WTC11 (cell line): ENCODE measurements around the gene ARL15. TPM values are rescaled to one million over a fixed set of nuclear protein-coding genes. Genes with fewer than 3 reads are reported as not detected.

Experiments
- ATAC-seq: fragments of 200-7000 bp; cut with Tn5 transposase; 2 replicates; pipeline ENCODE4 v1.10.0; 2021; ENCODE audit warnings: mild to moderate bottlenecking, moderate library complexity
- CTCF ChIA-PET: fragments of 300-600 bp; sonication (Branson Sonifier 250); formaldehyde crosslinking; loops from one replicate; lab custom pipeline; 2021; ENCODE audit warnings: antibody characterized with exemption; lab: Charles Lee
- POLR2A ChIA-PET: fragments of 350-600 bp; sonication (Branson Sonifier 250); formaldehyde crosslinking; loops from one replicate; lab custom pipeline; 2021; ENCODE audit warnings: antibody characterized with exemption; lab: Charles Lee
- DNase-seq: peaks from one replicate; pipeline ENCODE4 v3.0.0; 2021; ENCODE audit warnings: low spot score
- H3K27ac Mint-ChIP-seq: 2 replicates; pipeline ENCODE4 v1.8.0; 2021; ENCODE audit warnings: mixed read lengths
- H3K27me3 Mint-ChIP-seq: 2 replicates; pipeline ENCODE4 v1.8.0; 2021; ENCODE audit warnings: low read depth, mild to moderate bottlenecking, moderate library complexity, mixed read lengths
- H3K36me3 Mint-ChIP-seq: 2 replicates; pipeline ENCODE4 v1.8.0; 2021; ENCODE audit warnings: mixed read lengths
- H3K4me1 Mint-ChIP-seq: 2 replicates; pipeline ENCODE4 v1.8.0; 2022; ENCODE audit warnings: mixed read lengths
- H3K4me3 Mint-ChIP-seq: 2 replicates; pipeline ENCODE4 v1.8.0; 2021; ENCODE audit warnings: mild to moderate bottlenecking, moderate library complexity, mixed read lengths
- H3K9me3 Mint-ChIP-seq: 2 replicates; pipeline ENCODE4 v1.8.0; 2021; ENCODE audit warnings: mixed read lengths
- ATF1 ChIP-seq: sonication (generic); formaldehyde crosslinking; IDR thresholded peaks from 2 replicates; pipeline ENCODE4 v1.8.1; 2023; ENCODE audit warnings: mild to moderate bottlenecking, moderate library complexity, missing genetic modification reagents
- ELF4 ChIP-seq: sonication (generic); formaldehyde crosslinking; IDR thresholded peaks from 2 replicates; pipeline ENCODE4 v1.8.1; 2022; ENCODE audit warnings: low read depth, mild to moderate bottlenecking, moderate library complexity, missing genetic modification reagents
- FOXK1 ChIP-seq: sonication (generic); formaldehyde crosslinking; IDR thresholded peaks from 2 replicates; pipeline ENCODE4 v1.8.0; 2022; ENCODE audit warnings: mild to moderate bottlenecking, moderate library complexity, missing genetic modification reagents
- GRHL2 ChIP-seq: fragments of 250-450 bp; sonication (Bioruptor Pico); IDR thresholded peaks from 2 replicates; pipeline ENCODE4 v1.8.0; 2022; ENCODE audit warnings: mild to moderate bottlenecking, moderate library complexity; ENCODE audit not compliant: insufficient replicate concordance, severe bottlenecking
- KAT7 ChIP-seq: sonication (generic); formaldehyde crosslinking; IDR thresholded peaks from 2 replicates; pipeline ENCODE4 v1.8.1; 2023; ENCODE audit warnings: missing genetic modification reagents, mild to moderate bottlenecking, borderline replicate concordance
- NFYB ChIP-seq: sonication (generic); formaldehyde crosslinking; conservative IDR thresholded peaks from 2 replicates; pipeline ENCODE4 v1.8.0; 2022; ENCODE audit warnings: low read depth, missing genetic modification reagents
- OVOL2 ChIP-seq: fragments of 250-450 bp; sonication (Bioruptor Pico); IDR thresholded peaks from 2 replicates; pipeline ENCODE4 v1.9.0; 2021; ENCODE audit warnings: mild to moderate bottlenecking, borderline replicate concordance
- SMAD4 ChIP-seq: sonication (generic); formaldehyde crosslinking; IDR thresholded peaks from 2 replicates; pipeline ENCODE4 v1.8.0; 2022; ENCODE audit warnings: mild to moderate bottlenecking, missing genetic modification reagents
- SP1 ChIP-seq: sonication (generic); formaldehyde crosslinking; conservative IDR thresholded peaks from 2 replicates; pipeline ENCODE4 v1.8.1; 2022; ENCODE audit warnings: missing genetic modification reagents
- TP53 ChIP-seq: sonication (generic); formaldehyde crosslinking; IDR thresholded peaks from 2 replicates; pipeline ENCODE4 v1.8.1; 2023; ENCODE audit warnings: mild to moderate bottlenecking, missing genetic modification reagents
- ZNF121 ChIP-seq: sonication (generic); formaldehyde crosslinking; IDR thresholded peaks from 2 replicates; pipeline ENCODE4 v1.8.0; 2023; ENCODE audit warnings: missing genetic modification reagents
- ZNF219 ChIP-seq: sonication (generic); formaldehyde crosslinking; IDR thresholded peaks from 2 replicates; pipeline ENCODE4 v1.8.0; 2023; ENCODE audit warnings: missing genetic modification reagents, mild to moderate bottlenecking, borderline replicate concordance
- ZNF232 ChIP-seq: sonication (generic); formaldehyde crosslinking; IDR thresholded peaks from 2 replicates; pipeline ENCODE4 v1.8.0; 2022; ENCODE audit warnings: mild to moderate bottlenecking, missing genetic modification reagents
- ZNF396 ChIP-seq: fragments of 250-450 bp; sonication (Bioruptor Pico); IDR thresholded peaks from 2 replicates; pipeline ENCODE4 v1.8.0; 2021; ENCODE audit warnings: mild to moderate bottlenecking, moderate library complexity, borderline replicate concordance
- ZNF416 ChIP-seq: fragments of 250-450 bp; sonication (Bioruptor Pico); IDR thresholded peaks from 2 replicates; pipeline ENCODE4 v1.9.0; 2021; ENCODE audit warnings: mild to moderate bottlenecking, inconsistent platforms
- total RNA-seq: library from RNA; stranded (reverse); gene quantifications from 3 replicates; pipeline ENCODE4 v1.2.3, GENCODE V29; 2021
- TF ChIP-seq, protein P1 (sequence below): fragments of 250-450 bp; sonication (Bioruptor Pico); IDR thresholded peaks from 2 replicates; pipeline ENCODE4 v1.9.0; 2021; ENCODE audit warnings: mild to moderate bottlenecking
- TF ChIP-seq, protein P2 (sequence below): sonication (generic); formaldehyde crosslinking; IDR thresholded peaks from 2 replicates; pipeline ENCODE4 v1.8.1; 2023; ENCODE audit warnings: mild to moderate bottlenecking, missing genetic modification reagents, moderate library complexity
- TF ChIP-seq, protein P3 (sequence below): sonication (generic); formaldehyde crosslinking; IDR thresholded peaks from 2 replicates; pipeline ENCODE4 v1.8.0; 2022; ENCODE audit warnings: mild to moderate bottlenecking, missing genetic modification reagents
- TF ChIP-seq, protein P4 (sequence below): sonication (generic); formaldehyde crosslinking; IDR thresholded peaks from 2 replicates; pipeline ENCODE4 v1.8.0; 2023; ENCODE audit warnings: missing genetic modification reagents, mild to moderate bottlenecking, borderline replicate concordance
- TF ChIP-seq, protein P5 (sequence below): sonication (generic); formaldehyde crosslinking; IDR thresholded peaks from 2 replicates; pipeline ENCODE4 v1.8.0; 2023; ENCODE audit warnings: missing genetic modification reagents
- TF ChIP-seq, protein P6 (sequence below): sonication (generic); formaldehyde crosslinking; IDR thresholded peaks from 2 replicates; pipeline ENCODE4 v1.8.0; 2022; ENCODE audit warnings: mild to moderate bottlenecking, missing genetic modification reagents

The ARL15 gene
- total RNA-seq, 1 experiment from 2014 or later: 20.1 TPM

DNA sequence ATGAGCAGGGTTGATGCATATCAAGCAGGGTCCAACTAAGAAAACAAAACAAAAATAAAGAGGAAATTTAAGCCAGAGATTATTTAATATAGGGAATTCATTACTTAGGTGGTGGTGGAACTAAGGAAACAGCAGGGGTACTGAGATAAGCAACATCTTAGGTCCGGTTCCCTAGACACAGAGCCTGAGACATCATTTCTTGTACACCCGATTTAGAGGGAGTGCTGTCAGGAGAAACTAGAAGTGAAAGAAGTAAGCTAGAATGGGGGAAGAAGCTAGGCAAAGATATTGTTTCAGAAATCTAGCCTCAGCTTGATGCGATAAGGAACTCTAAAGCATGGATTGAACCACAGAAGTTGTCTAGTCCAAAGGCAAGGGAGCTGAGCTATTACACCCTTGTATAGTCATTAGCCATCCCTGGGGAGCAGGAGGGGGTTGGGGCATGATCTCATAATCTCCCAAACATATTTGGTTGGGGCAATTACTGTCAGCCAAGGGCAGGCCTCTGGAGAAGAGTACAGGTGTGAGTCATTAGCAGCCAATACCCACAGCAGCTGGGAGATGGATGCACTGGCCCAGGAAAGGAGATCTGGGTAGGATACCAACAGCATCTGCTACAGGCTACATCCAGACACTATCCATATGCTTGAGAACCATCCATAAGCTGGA, 194.5 kb downstream of the ARL15 start:
- ATAC-seq (no peak), DNase-seq (no peak)
- H3K27me3 Mint-ChIP-seq: no peaks in the 10 kb centered on the region
- no peaks in the 10 kb centered on the region for H3K36me3 Mint-ChIP-seq
- ChIA-PET POLR2A (interaction anchor here (0.6 kb wide), 1 partner anchor 195 kb away, joined by 5 read pairs; no protein-coding TSS in a partner anchor), CTCF (interaction anchor here (1.0 kb wide), 1 partner anchor 690 kb away, joined by 3 read pairs; no protein-coding TSS in a partner anchor)
- H3K9me3 Mint-ChIP-seq: peaks cover 8% of the 10 kb centered on the region; the same call in 1 of the 2 replicates
- peaks cover 10% of the 10 kb centered on the region for H3K4me1 Mint-ChIP-seq
- no peak overlapping the region for H3K4me3 Mint-ChIP-seq
- TF ChIP-seq NFYB (CRISPR knock-in tag) (no peak), FOXK1 (CRISPR knock-in tag) (no peak), ZNF232 (CRISPR knock-in tag) (no peak), ZNF416 (no peak), ZNF121 (CRISPR knock-in tag) (no peak), KAT7 (CRISPR knock-in tag) (no peak), GRHL2 (CRISPR knock-in tag) (no peak), ZNF219 (CRISPR knock-in tag) (no peak), SP1 (no peak), TP53 (CRISPR knock-in tag) (no peak), OVOL2 (CRISPR knock-in tag) (no peak)
- TF ChIP-seq, protein P1, sequence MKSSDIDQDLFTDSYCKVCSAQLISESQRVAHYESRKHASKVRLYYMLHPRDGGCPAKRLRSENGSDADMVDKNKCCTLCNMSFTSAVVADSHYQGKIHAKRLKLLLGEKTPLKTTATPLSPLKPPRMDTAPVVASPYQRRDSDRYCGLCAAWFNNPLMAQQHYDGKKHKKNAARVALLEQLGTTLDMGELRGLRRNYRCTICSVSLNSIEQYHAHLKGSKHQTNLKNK (CRISPR knock-in tag): no peak
- TF ChIP-seq, protein P2, sequence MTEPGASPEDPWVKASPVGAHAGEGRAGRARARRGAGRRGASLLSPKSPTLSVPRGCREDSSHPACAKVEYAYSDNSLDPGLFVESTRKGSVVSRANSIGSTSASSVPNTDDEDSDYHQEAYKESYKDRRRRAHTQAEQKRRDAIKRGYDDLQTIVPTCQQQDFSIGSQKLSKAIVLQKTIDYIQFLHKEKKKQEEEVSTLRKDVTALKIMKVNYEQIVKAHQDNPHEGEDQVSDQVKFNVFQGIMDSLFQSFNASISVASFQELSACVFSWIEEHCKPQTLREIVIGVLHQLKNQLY: no peak
- TF ChIP-seq, protein P3, sequence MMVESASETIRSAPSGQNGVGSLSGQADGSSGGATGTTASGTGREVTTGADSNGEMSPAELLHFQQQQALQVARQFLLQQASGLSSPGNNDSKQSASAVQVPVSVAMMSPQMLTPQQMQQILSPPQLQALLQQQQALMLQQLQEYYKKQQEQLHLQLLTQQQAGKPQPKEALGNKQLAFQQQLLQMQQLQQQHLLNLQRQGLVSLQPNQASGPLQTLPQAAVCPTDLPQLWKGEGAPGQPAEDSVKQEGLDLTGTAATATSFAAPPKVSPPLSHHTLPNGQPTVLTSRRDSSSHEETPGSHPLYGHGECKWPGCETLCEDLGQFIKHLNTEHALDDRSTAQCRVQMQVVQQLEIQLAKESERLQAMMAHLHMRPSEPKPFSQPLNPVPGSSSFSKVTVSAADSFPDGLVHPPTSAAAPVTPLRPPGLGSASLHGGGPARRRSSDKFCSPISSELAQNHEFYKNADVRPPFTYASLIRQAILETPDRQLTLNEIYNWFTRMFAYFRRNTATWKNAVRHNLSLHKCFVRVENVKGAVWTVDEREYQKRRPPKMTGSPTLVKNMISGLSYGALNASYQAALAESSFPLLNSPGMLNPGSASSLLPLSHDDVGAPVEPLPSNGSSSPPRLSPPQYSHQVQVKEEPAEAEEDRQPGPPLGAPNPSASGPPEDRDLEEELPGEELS (CRISPR knock-in tag): no peak
- no peak overlapping the region for H3K27ac Mint-ChIP-seq

DNA sequence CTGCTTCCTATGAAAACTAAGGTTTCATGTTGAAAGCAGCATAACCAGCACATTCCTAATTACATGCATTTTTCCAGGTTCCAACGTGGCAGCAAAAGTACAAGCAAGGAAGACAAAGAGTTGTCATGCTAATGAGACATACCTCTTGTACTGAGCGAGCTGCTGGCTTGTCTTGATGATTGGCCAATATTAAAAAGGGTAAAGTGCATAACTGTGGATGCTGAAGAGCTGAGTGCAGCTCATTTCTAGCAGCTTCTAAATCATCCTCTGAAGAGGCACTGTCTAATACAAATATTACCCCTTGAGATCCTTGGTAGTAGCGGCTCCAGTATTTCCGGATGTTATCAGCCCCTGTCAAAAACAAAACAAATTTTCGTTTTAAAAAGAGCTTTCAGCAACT, 197.3 kb downstream of the ARL15 start:
- no peak overlapping the region; the same call in 1 of the 2 replicates for H3K27ac Mint-ChIP-seq
- no peaks in the 10 kb centered on the region for H3K36me3 Mint-ChIP-seq
- CTCF ChIA-PET: no interaction called here
- TF ChIP-seq, protein P4, sequence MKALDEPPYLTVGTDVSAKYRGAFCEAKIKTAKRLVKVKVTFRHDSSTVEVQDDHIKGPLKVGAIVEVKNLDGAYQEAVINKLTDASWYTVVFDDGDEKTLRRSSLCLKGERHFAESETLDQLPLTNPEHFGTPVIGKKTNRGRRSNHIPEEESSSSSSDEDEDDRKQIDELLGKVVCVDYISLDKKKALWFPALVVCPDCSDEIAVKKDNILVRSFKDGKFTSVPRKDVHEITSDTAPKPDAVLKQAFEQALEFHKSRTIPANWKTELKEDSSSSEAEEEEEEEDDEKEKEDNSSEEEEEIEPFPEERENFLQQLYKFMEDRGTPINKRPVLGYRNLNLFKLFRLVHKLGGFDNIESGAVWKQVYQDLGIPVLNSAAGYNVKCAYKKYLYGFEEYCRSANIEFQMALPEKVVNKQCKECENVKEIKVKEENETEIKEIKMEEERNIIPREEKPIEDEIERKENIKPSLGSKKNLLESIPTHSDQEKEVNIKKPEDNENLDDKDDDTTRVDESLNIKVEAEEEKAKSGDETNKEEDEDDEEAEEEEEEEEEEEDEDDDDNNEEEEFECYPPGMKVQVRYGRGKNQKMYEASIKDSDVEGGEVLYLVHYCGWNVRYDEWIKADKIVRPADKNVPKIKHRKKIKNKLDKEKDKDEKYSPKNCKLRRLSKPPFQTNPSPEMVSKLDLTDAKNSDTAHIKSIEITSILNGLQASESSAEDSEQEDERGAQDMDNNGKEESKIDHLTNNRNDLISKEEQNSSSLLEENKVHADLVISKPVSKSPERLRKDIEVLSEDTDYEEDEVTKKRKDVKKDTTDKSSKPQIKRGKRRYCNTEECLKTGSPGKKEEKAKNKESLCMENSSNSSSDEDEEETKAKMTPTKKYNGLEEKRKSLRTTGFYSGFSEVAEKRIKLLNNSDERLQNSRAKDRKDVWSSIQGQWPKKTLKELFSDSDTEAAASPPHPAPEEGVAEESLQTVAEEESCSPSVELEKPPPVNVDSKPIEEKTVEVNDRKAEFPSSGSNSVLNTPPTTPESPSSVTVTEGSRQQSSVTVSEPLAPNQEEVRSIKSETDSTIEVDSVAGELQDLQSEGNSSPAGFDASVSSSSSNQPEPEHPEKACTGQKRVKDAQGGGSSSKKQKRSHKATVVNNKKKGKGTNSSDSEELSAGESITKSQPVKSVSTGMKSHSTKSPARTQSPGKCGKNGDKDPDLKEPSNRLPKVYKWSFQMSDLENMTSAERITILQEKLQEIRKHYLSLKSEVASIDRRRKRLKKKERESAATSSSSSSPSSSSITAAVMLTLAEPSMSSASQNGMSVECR (CRISPR knock-in tag): no peak
- TF ChIP-seq, protein P5, sequence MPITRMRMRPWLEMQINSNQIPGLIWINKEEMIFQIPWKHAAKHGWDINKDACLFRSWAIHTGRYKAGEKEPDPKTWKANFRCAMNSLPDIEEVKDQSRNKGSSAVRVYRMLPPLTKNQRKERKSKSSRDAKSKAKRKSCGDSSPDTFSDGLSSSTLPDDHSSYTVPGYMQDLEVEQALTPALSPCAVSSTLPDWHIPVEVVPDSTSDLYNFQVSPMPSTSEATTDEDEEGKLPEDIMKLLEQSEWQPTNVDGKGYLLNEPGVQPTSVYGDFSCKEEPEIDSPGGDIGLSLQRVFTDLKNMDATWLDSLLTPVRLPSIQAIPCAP: no peak
- TF ChIP-seq ELF4 (CRISPR knock-in tag): no peak
- no peak for TF ChIP-seq ZNF396
- TF ChIP-seq ATF1 (CRISPR knock-in tag): no peak
- TF ChIP-seq ZNF219 (CRISPR knock-in tag): no peak
- TF ChIP-seq, protein P2: no peak
- no peak for TF ChIP-seq SMAD4
- TF ChIP-seq, protein P6, sequence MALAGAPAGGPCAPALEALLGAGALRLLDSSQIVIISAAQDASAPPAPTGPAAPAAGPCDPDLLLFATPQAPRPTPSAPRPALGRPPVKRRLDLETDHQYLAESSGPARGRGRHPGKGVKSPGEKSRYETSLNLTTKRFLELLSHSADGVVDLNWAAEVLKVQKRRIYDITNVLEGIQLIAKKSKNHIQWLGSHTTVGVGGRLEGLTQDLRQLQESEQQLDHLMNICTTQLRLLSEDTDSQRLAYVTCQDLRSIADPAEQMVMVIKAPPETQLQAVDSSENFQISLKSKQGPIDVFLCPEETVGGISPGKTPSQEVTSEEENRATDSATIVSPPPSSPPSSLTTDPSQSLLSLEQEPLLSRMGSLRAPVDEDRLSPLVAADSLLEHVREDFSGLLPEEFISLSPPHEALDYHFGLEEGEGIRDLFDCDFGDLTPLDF: no peak
- no peaks in the 10 kb centered on the region for H3K9me3 Mint-ChIP-seq
- no peak overlapping the region for H3K4me3 Mint-ChIP-seq
- POLR2A ChIA-PET: no interaction called here
- ATAC-seq: no peak
- no peak for DNase-seq
- peaks cover 12% of the 10 kb centered on the region for H3K4me1 Mint-ChIP-seq
- H3K27me3 Mint-ChIP-seq: no peaks in the 10 kb centered on the region
